Esophagus muscularis mucosa (tissue), 4 donors: ENCODE measurements around the gene GIGYF1. TPM values are rescaled to one million over a fixed set of nuclear protein-coding genes. Genes with fewer than 3 reads are reported as not detected.
"Not testable (repeated sequence)": the region's sequence is repeated elsewhere in the genome, so short reads cannot be mapped to it uniquely, and the experiment has no call there.

Source experiments
- DNase-seq: peaks from one replicate; pipeline ENCODE4 v3.0.0-alpha.2; 2017; ENCODE audit errors: extremely low spot score
- H3K27ac ChIP-seq, 4 donors: fragments of 200-600 bp; sonication (generic); replicated peaks in 1 of 4; 1 replicate in 3 of 4; 2 replicates in 1 of 4; pipeline ENCODE4 v1.5.1; 2016 to 2019; ENCODE audit warnings: mild to moderate bottlenecking in 1 of 4
- H3K27me3 ChIP-seq, 4 donors: fragments of 200-600 bp; sonication (generic); one replicate each; pipeline versions ENCODE4 v1.5.1 to v1.6.0; 2016 to 2019
- H3K36me3 ChIP-seq, 4 donors: fragments of 200-600 bp; sonication (generic); one replicate each; pipeline ENCODE4 v1.5.1; 2016 to 2019
- H3K4me1 ChIP-seq, 4 donors: fragments of 200-600 bp; sonication (generic); one replicate each; pipeline ENCODE4 v1.5.1; 2016 to 2019
- H3K4me3 ChIP-seq, 4 donors: fragments of 200-600 bp; sonication (generic); 1 replicate in 2 of 4; 2 replicates in 2 of 4; pipeline ENCODE4 v1.5.1; 2016 to 2019; ENCODE audit warnings: mild to moderate bottlenecking in 4 of 4, moderate library complexity in 1 of 4
- H3K9me3 ChIP-seq, 4 donors: fragments of 200-600 bp; sonication (generic); 1 replicate in 3 of 4; 2 replicates in 1 of 4; pipeline ENCODE4 v1.5.1; 2016 to 2019
- CTCF ChIP-seq, 3 experiments: fragments of 200-600 bp in 2 of 3; fragments of 450-650 bp in 1 of 3; sonication (generic) in 2 of 3; IDR thresholded peaks; one replicate each; pipeline ENCODE4 v1.5.1; 2017 to 2019; ENCODE audit warnings: antibody characterized with exemption in 3 of 3, mild to moderate bottlenecking in 2 of 3, moderate library complexity in 1 of 3
- EP300 ChIP-seq: sonication (generic); formaldehyde crosslinking; IDR thresholded peaks from one replicate; pipeline ENCODE4 v1.6.1; 2017; ENCODE audit warnings: antibody characterized with exemption
- POLR2A ChIP-seq: fragments of 450-650 bp; IDR thresholded peaks from one replicate; pipeline ENCODE4 v1.6.1; 2017; ENCODE audit warnings: antibody characterized with exemption, moderate library complexity, mild to moderate bottlenecking, low read depth
- POLR2AphosphoS5 ChIP-seq, 2 donors: sonication (generic); formaldehyde crosslinking; IDR thresholded peaks; one replicate each; pipeline ENCODE4 v1.6.1; 2017; ENCODE audit warnings: antibody characterized with exemption in 2 of 2
- WGBS: methylation state at CpG from one replicate; pipeline ENCODE4 v1.1.5; 2018; 5-methylcytosine and 5-hydroxymethylcytosine counted together
- intact Hi-C: fragments of 100-400 bp; cut with DNase I; formaldehyde crosslinking; loops from one replicate; pipeline ENCODE4 v1.15.1; 2023
- total RNA-seq, 4 donors: library from RNA; depleted of rRNA; stranded (reverse); fragments of >200 nt; gene quantifications; one replicate each; pipeline versions ENCODE4 v1.1.0 to v1.2.1, GENCODE V29; 2016

The GIGYF1 gene
- total RNA-seq, 4 donors from 2014 or later: 19.5 to 33.5 (median 30.9) TPM

- no peaks in the 10 kb centered on the region for H3K36me3 ChIP-seq
- 90% methylated on average over 11 of the region's 11 CpGs for WGBS
Observed at GRCh38 chr7:100731937-100732636, 38.0 kb upstream of the GIGYF1 start.

DNA sequence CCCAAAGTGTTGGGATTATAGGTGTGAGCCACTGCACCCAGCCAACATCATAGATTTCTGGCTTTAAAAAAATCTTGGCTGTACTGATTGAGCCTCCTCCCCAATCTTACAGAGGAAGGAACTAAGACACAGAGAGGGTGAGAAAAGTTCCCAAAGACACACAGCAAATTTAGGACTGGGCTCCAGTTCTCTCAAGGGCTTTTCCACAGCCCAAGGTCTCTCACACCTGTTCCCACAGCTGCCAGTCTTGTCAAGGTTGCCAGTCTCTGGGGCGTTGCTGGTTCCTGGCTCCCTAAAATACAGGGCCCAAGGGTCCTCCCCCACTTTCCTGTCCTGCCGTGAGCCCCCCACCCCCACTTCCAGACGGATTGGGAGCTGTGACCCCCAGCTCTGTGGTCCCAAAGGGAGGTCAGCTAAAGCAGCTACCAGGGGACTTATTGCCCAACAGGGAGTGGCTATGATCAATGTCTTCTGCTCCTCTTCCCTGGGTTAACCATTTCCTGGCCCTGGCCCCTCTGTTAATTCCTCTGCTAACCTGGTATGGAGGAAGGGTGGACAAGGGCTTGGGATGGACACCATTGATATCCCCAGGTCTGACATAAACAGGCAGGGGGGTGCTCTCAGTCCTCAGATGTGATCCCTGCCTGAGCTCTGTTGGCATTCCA lies 36.2 kb upstream of the GIGYF1 start:
- Histone ChIP-seq H3K27me3 (no peaks in the 10 kb centered on the region), H3K27ac (no peak overlapping the region), H3K4me3 (no peak overlapping the region), H3K36me3 (no peaks in the 10 kb centered on the region), H3K4me1 (peaks cover 0 to 21% (median 19%) of the 10 kb centered on the region in 4 donors), H3K9me3 (no peaks in the 10 kb centered on the region)
- intact Hi-C loops: no loop called here
- WGBS: 29% methylated on average over 2 of the region's 3 CpGs
- TF ChIP-seq EP300 (no peak), POLR2A (no peak), CTCF (IDR thresholded peaks at IDR 0.05) (no peak), POLR2AphosphoS5 (IDR thresholded peaks at IDR 0.05) (no peak)
- no peak for DNase-seq

More at GRCh38 chr7:100731937-100732636, 38.0 kb upstream of the GIGYF1 start:
- Histone ChIP-seq H3K27me3 (no peaks in the 10 kb centered on the region), H3K27ac (no peak overlapping the region), H3K9me3 (no peaks in the 10 kb centered on the region), H3K4me1 (peaks cover 0 to 6% (median 5%) of the 10 kb centered on the region in 4 donors), H3K4me3 (no peak overlapping the region)
- intact Hi-C loops: no loop called here
- TF ChIP-seq CTCF (IDR thresholded peaks at IDR 0.05) (no peak), POLR2A (no peak), POLR2AphosphoS5 (IDR thresholded peaks at IDR 0.05) (no peak), EP300 (no peak)
- no peak for DNase-seq

- no peak overlapping the region for H3K4me3 ChIP-seq
- peaks cover 0 to 7% (median 0%) of the 10 kb centered on the region in 4 donors for H3K27me3 ChIP-seq
- no peaks in the 10 kb centered on the region for H3K36me3 ChIP-seq
- 81% methylated on average over 8 of the region's 8 CpGs for WGBS
- no peak overlapping the region for H3K27ac ChIP-seq
- TF ChIP-seq POLR2AphosphoS5 (IDR thresholded peaks at IDR 0.05) (no peak), CTCF (IDR thresholded peaks at IDR 0.05) (no peak), POLR2A (no peak), EP300 (no peak)
- peaks cover 0 to 25% (median 23%) of the 10 kb centered on the region in 4 donors for H3K4me1 ChIP-seq
- intact Hi-C loops: no loop called here
- no peaks in the 10 kb centered on the region for H3K9me3 ChIP-seq
- no peak for DNase-seq
Observed at GRCh38 chr7:100728196-100728595, 34.1 kb upstream of the GIGYF1 start.

GRCh38 chr7:100726996-100727761 lies 33.1 kb upstream of the GIGYF1 start:
- peak overlapping the region in 3 of 4 donors; percentile 13 to 28 (median 23) for H3K27ac ChIP-seq
- TF ChIP-seq CTCF (IDR thresholded peaks at IDR 0.05) (no peak), POLR2AphosphoS5 (IDR thresholded peaks at IDR 0.05) (no peak), EP300 (no peak), POLR2A (no peak)
- peaks cover 0 to 17% (median 0%) of the 10 kb centered on the region in 4 donors for H3K27me3 ChIP-seq
- no peaks in the 10 kb centered on the region for H3K9me3 ChIP-seq
- DNase-seq: no peak
- H3K4me3 ChIP-seq: no peak overlapping the region
- peaks cover 0 to 25% (median 23%) of the 10 kb centered on the region in 4 donors for H3K4me1 ChIP-seq
- WGBS: 48% methylated on average over 12 of the region's 12 CpGs
- intact Hi-C loops: no loop called here
- H3K36me3 ChIP-seq: no peaks in the 10 kb centered on the region

DNA sequence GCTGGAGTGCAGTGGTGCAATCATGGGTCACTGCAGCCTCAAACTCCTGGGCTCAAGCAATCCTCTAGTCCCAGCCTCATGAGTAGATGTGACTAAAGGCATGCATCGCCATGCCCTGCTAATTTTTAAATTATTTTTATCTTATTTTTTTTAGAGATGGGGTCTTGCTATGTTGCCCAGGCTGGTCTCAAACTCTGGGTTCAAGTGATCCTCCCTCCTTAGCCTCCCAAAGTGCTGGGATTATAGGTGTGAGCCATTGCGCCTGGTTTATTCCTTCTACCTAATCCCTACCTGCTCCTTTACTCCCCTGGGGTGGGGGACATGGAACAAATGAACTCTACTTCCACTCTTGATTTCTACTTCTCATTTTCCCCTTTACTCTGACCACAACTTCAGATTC lies 30.3 kb upstream of the GIGYF1 start:
- H3K36me3 ChIP-seq, H3K4me3 ChIP-seq, H3K27ac ChIP-seq, H3K9me3 ChIP-seq, DNase-seq, intact Hi-C loops: not testable (repeated sequence)
- 88% methylated on average over 2 of the region's 2 CpGs for WGBS
- H3K27me3 ChIP-seq: peaks cover 0 to 45% (median 21%) of the 10 kb centered on the region in 4 donors
- H3K4me1 ChIP-seq: peaks cover 6 to 36% (median 34%) of the 10 kb centered on the region in 4 donors
